Measurements from ENCODE around the gene LIMCH1.

Gene LIMCH1

DNA sequence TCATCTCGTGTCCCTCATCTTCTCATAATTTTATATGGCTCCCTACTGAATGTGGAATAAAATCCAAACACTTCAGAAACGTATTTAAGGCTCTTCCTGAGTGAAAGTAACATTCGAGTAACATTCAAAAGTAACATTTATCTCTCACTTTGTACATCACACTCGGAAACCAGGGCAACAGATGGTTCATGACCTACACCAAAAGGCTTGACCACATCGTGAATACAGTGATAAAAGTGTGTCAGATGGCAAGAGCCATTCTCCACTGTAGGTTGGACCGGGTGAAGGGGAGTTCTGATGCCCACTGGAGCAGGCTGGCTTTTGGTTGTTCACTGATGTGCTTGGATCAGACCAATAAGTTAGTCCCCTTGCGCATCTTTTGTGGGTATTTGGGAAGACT, 5.6 kb upstream of the LIMCH1 start:
- DNase-seq (ENCODE audit: low read depth in 2 of 3, low spot score in 1 of 3): no peak

DNA sequence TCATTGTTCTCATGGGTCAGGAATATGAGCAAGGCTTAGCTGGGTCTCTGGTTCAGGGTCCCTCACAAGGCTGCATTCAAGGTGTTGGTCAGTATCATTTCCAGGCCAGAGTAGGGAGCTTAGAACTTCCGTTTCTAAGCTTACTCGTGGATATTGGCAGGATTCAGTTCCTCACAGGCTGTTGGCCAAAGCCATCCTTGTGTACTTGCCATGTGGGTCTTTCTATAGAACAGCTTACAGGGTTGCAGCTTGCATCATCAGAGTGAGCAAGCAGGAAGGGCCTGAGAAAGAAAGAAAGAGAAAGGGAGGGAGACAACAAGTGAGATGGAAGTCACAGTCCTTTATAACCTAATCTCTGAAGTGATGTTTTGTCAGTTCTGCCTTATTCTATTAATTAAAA, 5.1 kb upstream of the LIMCH1 start:
- DNase-seq (ENCODE audit: low read depth in 2 of 3, low spot score in 1 of 3): no peak

DNA sequence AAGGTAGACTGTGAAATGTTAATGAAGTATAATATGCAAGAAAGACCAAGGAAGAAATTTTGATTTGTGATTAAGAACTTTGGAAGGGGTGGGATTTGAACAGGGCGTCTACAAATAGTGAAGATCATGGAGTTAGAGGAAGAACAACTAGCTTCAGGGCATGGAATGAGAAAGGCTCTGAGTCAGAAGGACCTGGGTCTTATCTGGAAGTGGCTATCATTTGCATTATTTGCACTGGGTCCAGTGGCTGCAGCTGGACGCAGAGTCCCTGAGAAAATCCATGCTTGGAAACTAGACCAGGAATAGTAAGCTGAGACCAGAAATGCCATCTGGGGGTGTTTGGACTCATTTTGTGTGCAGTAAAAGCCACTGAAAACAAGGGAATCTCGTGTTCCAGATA, 4.3 kb upstream of the LIMCH1 start:
- DNase-seq (ENCODE audit: low read depth in 2 of 3, low spot score in 1 of 3): no peak

DNA sequence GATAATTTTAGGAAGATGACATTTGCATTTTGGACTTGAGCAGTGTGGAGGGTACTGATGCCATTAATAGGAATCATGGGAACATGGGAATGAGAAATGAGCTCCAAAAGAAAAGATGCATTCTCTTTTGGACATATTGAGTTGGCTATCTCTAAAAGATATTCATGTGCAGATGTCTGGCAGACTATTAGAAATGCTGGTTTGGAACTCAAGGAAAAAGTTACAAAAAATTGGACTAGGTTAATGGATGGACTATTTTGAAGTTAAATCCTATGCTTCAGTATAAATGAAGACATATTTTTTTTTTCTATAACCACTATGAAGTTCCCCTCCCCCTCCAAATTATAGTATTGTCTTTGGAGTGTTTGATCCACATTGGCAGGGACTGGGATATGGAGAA, 3.6 kb upstream of the LIMCH1 start:
- no peak for DNase-seq (ENCODE audit: low read depth in 2 of 3, low spot score in 1 of 3)

DNA sequence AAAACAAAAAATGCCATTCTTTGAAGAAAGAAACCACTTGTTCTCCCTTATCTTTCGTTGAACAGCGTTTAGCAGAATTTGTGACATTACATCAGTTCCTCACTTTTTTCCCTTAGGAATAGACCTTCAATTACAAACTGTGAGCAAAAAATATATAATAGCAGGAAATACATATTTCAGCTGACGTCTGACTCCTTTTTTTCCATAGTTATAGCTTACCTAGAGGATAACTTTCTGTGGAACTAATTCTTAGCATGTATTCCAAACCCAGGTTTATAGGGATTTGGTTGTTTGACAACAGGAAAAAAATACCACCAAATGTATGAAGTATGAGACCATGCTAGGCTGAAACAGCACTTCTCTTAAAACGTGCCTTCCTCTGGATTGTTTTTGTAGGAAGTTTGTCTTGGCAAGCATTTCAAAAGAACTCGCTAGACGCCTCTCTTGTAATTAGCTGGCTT, 2.0 kb upstream of the LIMCH1 start:
- DNase-seq (ENCODE audit: low read depth in 2 of 3, low spot score in 1 of 3): no peak

DNA sequence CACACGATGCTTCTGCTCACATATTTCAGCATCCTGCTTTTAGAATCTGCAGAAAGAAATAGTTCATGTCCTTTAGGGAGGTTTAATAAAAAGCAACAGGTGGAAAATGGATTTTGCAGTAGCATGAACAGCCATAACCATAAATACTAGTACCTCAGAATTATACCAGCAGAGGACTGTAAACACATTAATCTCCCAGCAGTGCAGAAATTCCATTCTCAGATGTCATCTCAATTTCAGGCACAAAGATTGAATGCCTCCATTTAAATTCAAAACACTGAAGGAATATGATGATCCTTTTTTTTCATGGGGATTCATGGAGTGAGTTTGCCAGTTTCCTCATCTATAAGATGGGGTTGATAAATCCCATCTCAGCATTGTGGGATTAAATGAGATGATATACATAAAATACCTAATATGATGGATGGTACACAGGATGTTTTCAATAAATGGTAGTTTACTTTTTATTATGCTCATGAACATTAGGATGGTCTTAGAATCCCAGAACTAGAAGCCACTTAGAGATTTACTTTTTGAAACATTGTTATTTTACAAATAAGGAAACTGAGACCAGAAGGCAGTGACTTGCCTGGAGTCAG, 566 bp upstream of the LIMCH1 start:
- DNase-seq (ENCODE audit: low read depth in 2 of 3, low spot score in 1 of 3): no peak

DNA sequence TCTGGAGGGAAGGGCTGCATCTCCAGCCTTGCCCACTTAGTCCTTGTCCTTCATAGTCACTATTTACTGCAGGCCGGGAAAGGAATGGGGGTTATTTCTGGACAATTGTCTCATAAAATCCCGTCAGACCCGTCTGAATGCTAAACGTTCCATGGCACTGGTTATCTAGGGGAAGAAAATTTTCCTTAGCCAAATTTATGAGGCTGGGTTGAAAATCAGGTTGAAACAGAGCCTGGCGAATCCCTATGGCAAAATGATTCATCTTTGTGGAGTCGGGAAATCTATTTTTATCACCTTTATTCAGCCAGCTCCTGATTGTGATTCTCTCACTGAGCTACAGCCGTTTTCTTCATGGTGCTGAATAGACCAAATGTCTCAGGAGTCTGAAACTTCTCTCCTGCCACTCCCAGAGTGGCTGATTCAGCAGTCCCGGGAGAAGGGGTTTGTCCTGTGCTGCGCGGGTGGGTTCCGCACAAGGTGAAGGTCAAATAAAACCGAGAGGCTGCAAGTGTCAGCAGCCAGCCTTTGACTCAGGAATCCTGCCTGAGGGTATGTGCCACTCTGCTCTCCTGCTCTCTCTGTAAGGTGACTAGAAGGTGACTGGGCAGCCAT, 1.0 kb downstream of the LIMCH1 start:
- no peak for DNase-seq (ENCODE audit: low read depth in 2 of 3, low spot score in 1 of 3)

DNA sequence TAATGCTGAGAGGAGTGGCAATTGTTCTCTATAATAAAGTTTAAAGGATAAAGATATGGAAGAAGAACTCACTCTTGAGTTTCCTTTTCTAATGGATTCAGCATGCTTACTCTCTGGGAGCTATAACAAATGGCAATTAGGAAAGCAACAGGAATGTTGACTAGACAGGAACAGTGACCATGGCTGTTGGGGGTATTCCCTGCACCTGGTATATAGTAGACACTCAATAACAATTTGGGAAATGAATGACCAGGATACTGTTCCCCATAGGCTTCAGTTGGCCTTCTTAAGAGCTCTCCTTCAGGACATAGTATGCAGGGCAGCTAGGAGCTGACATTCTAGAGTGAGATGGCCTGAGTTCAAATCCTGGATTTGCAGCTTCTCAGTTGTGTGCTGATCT, 1.8 kb downstream of the LIMCH1 start:
- no peak for DNase-seq (ENCODE audit: low read depth in 2 of 3, low spot score in 1 of 3)

DNA sequence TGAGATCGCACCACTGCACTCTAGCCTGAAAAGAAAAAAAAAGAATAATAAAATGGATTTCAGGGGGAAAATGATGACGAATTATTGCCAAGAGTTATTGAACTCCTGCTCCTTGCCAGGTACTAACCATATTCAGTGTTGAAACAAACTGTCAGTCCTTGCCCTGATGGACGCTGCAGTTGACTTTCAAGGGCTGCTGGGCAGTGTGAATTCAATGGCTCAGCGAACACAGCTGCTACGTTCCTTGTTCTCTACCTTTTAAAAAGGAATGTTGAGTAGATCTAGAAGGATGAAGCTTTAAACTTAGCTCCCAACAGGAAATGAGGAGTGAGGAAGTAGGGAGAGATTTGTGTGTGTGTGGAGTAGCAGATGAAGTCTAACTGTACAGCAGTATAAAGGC, 2.7 kb downstream of the LIMCH1 start:
- no peak for DNase-seq (ENCODE audit: low read depth in 2 of 3, low spot score in 1 of 3)

DNA sequence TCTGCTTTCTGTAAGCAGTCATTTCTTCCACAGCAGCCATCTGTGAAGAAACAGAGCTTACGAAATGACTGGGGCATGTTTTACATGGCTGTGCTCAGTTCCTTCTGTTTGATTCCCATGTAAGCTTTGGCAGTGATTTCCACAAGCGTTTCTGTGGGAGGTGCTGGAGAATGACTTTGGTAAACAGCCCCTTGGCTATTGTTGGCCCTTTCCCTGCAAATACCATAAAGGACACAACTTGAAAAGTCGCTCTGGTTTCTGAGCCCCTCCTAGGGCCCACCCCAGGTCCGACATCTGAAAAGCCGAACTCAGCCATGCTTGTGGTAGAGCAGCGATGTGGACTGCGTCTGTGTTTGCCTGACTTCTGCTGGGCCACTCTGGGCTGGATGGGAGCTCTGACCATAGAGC, 3.7 kb downstream of the LIMCH1 start:
- no peak for DNase-seq (ENCODE audit: low read depth in 2 of 3, low spot score in 1 of 3)

DNA sequence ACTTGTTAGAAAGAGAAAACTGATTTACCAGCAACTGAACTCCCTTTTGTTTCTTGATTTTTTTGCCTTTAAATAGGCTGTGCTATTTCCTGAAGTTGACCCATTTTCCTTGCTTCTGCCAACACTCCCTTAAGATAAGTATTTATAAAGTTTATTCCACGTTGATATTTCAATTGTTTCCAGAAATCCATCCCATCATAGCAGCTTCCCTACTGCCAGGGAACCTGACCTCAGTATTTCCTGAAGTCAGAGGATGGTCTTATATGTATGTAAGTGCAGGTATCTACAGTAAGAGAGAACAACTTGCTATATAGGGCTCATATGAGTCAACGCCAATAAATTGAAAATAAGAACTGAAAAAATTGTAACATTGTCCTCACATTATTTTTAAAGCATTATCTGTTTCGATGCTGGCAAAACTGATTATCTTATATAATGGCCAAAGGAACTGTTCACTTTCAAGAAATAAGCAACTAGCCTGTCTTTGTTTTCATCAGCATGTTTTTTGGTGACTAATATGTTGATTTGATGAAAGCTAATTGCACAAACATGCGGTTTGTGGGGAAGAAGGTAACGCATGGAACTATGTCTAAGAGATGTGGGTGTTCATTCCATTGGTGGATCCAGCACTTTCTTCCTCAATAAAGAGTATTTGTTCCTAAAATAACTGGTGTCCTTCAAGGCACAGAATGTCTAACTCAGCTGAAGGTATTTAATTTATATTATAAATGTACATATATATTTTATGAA, 4.7 kb downstream of the LIMCH1 start:
- no peak for DNase-seq (ENCODE audit: low read depth in 2 of 3, low spot score in 1 of 3)

DNA sequence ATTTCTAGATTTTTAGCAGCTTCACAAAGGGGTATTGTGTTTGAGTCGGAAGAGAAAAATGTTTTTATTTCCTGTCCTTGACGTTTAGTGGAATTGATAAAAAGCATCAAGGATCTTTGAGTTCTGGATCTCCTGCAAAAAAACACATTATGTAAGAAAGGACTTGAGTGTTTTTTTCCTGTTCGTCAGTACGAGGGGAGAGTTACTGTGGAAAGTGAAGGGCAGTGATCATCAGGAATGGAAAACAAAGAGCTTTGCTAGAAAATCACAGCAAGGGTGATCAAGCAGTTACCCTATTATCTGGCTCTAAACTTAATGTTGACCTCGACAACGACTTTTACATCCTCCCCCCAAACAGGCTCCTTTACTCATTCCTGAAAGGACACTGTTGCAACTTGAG, 7.3 kb downstream of the LIMCH1 start:
- DNase-seq (ENCODE audit: low read depth in 2 of 3, low spot score in 1 of 3): no peak

DNA sequence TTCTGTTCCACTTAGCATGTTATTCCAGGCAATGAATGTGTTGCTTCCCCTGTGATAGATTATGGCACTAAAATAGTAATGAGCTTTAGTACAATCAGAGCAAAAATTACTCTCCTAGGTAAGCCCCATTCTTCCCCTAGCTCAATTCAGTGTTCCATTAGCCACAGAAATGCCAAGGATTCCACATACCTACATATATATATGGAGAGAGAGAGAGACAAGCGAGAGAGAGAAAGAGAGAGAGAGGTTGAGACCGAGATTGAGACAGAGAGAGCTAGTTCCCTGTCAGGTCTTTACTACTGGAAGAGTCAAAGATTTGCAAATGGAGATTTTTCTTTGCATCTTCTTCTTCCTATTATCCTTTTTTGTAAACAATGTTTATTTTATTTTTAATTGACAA, 8.7 kb downstream of the LIMCH1 start:
- DNase-seq (ENCODE audit: low read depth in 2 of 3, low spot score in 1 of 3): no peak

DNA sequence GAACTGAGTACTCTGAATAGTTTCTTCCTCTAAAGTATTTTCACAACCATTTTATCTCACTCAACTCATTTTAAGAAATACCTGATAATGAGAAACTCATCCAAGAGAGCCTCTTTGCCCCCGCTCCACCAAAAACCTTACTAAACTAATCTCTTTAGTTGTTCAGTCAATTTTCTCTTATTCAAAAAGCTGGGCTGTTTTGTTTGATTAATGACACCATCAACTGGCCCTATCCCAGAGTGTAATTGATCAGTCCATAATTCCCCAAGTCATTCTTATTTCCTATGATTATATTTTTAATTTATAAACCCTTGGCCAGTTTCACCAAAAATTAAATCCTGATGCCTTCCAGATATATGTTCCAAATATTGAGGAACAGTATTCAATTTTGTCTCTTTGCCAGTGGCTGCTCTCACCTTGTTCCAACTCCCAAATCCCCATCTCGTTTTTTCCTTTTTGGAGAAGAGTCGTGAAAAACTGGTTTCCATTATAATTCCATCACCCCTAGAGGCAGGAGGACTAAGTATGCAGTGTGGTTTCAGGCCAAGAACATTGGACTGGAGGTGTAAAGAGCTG, 10.4 kb downstream of the LIMCH1 start:
- no peak for DNase-seq (ENCODE audit: low read depth in 2 of 3, low spot score in 1 of 3)

DNA sequence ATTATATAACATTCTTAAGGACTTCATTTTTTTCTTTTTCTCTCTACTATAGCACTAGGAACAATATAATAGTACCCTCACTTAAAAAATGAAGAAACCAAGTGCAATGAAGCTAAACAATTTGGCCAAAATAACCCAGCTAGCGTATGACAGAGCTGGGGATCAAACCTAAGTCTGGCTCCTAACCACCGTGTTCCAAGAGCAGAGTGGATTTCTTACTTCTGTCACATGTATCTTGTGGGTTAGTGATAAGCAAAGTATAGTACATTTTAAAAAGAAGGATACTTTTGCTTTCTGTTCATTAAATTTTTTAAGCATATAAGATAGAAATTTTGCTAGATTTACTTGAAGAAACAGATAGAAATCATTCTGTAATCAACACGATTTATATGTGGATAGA, 11.5 kb downstream of the LIMCH1 start:
- DNase-seq (ENCODE audit: low read depth in 2 of 3, low spot score in 1 of 3): no peak

DNA sequence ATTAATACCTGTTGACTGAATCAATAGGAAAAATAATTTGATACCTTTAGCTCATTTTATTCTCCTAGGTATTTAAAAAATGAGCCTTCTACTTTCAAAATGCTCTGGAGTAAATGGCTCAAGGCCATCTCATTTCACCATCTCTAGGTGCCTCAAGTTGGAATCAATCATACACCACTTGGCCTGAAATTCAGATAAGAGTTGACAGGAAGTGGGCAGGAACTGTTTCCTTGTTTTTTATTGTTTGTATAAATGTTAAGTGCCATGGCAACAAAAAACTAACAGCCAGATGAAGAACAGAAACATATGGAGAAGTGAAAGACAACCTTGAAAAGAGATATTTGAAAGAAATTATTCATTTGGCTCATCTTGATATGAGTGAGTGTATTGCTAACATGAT, 12.4 kb downstream of the LIMCH1 start:
- no peak for DNase-seq (ENCODE audit: low read depth in 2 of 3, low spot score in 1 of 3)

DNA sequence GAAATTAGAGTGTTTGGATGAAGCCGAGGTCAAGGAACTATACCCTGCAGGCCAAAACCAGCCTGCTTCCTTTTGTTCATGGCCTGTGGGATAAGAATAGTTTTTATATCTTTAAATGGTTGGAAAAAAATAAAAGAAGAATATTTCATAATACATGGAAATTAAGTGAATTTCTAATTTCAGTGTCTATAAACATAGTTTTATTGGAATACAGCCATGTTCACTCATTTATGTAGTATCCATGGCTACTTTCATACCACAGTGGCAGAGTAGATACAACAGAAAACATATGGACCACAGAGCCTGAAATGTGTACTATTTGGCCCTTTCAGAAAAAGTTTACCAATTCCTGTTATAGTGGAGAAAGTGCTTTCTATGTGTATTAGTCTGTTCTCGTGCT, 13.6 kb downstream of the LIMCH1 start:
- no peak for DNase-seq (ENCODE audit: low read depth in 2 of 3, low spot score in 1 of 3)

DNA sequence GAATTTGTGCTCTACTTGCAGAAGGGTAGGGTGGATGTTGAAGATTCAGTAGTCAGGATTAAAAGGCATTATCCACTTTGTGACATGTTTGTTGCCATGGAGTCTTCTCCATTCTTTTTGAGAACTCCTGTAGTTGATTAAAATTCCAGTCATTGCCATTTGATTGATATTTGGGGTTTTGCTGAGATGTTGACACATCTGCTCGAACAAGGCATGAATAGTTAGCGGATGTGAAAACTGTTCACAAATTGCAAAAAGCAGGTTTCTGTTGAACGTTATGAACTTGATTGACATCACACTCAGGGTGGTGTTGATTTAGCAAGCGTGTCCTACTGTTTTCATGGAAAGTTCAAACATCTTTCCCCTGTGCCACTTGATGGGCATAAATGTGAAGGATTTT, 16.9 kb downstream of the LIMCH1 start:
- no peak for DNase-seq (ENCODE audit: low read depth in 2 of 3, low spot score in 1 of 3)

DNA sequence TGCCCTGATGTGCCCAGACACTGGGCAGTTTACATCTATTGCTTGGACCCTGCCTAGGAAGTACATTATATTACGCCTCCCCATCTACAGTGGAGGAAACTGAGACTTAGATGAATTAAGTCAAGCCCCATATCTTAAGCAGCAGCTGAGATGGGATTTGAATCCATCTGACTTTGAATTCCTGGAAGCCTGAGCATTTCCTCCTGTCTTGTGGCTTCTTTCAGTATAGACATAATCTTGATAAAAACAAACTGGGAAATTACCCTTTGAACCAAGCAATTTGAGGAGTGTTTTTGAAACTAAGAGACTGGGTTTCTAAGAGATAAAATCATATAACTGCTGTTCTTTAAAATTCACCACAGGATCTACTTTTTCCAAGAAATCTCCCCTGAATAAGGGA, 18.6 kb downstream of the LIMCH1 start:
- no peak for DNase-seq (ENCODE audit: low read depth in 2 of 3, low spot score in 1 of 3)

DNA sequence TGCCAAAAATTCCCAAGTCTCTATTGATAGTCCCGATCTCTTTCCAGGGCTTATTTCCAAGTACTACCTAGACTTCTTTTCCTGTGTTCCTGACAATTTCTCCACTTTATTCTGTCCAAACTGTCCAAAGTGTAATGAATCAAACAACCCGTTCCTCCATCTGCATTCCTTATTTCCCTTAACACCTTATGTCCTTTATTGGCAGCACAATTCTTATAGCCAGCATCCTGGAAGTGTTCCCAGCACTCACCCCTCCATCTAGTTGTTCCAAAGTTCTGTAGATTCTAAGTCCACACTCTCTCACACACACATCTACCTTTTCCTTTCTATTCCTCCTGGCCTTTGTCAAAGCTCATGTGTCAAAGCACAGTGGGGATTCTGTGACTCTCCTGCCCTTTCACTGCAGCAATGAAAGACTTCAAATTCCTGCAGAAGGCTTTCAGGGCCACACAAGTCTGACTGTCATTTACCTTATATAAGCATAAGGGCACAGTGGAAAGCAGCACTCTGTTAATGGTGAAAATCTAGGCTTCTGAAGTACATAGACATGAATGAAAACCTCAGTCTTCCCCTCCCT, 22.1 kb downstream of the LIMCH1 start:
- DNase-seq (ENCODE audit: low read depth in 2 of 3, low spot score in 1 of 3): no peak

DNA sequence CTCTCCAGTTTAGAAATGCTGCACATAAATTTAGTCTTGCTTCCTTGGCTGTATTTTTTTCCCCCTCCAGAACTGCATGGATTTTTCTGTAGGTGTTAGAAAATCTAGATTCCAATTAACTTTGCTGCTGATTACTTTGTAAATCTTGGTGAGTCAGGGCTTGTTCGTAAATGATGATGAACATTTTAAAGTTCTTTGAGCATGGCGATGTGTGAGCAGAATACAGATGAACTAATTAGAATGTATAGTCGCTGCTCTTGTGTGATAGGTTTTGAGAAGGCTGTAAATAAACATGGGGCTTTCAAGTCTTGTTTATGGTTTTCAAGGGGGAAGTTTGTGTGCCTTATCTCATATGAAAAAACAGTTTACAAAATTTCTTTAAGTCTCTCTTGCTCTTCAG, 23.3 kb downstream of the LIMCH1 start:
- DNase-seq (ENCODE audit: low read depth in 2 of 3, low spot score in 1 of 3): no peak

DNA sequence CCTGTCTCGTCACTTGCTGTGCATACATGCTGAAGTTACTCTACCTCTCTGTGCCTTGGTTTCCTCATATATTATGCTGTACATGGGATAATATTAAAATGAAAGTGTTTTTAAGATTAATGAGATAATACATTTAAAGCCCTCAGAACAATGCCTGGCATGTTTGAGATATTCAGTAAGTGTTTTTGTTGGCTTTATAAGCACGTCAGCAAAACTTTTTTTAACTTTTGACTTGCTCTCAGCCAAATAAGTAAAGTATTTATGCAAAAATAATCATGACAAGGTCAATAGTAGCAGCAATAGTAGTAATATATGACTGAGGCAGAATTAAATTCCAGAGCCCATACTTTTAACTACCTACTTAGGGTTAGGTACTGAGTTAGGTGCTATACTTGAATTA, 29.2 kb downstream of the LIMCH1 start:
- DNase-seq (ENCODE audit: low read depth in 2 of 3, low spot score in 1 of 3): no peak

Measured in stimulated activated CD4-positive, alpha-beta T cell treated with anti-CD3 and anti-CD28 coated beads, Interleukin-12 subunit alpha, Interleukin-12 subunit beta, amount 100 ng/mL, for 48 hours (primary cell).